ENCODE results near the gene KBTBD12. TPM values are rescaled to one million over a fixed set of nuclear protein-coding genes. Genes with fewer than 3 reads are reported as not detected.

Gene KBTBD12
- total and polyA plus RNA-seq, 2 experiments from 2014 or later = not detected

- Histone ChIP-seq H3K9me2 (ENCODE audit: insufficient read depth) (no peaks in the 10 kb centered on the region), H3K27ac (no peak overlapping the region), H3K9me3 (ENCODE audit: low read depth) (no peaks in the 10 kb centered on the region), H4K20me1 (ENCODE audit: insufficient read depth) (no peaks in the 10 kb centered on the region), H2AFZ (no peak overlapping the region), H3K79me2 (ENCODE audit: insufficient read depth) (no peaks in the 10 kb centered on the region), H3K4me3 (no peak overlapping the region), H3K36me3 (ENCODE audit: low read depth) (no peaks in the 10 kb centered on the region), H3F3A (ENCODE audit: insufficient read depth) (peaks cover 13% of the 10 kb centered on the region), H3K9ac (no peak overlapping the region), H3K4me1 (ENCODE audit: insufficient read depth) (peaks cover 6% of the 10 kb centered on the region), H3K4me2 (ENCODE audit: unreplicated experiment) (no peak overlapping the region), H3K27me3 (replicated peaks; ENCODE audit: insufficient read depth) (no peaks in the 10 kb centered on the region)
- TF ChIP-seq EZH2 (IDR thresholded peaks at IDR 0.05; ENCODE audit: insufficient read depth, poor library complexity, severe bottlenecking) (no peak), EZH2phosphoT487 (IDR thresholded peaks at IDR 0.05; ENCODE audit: insufficient read depth, low read depth) (no peak)
- no peak for DNase-seq
- in situ Hi-C loops (cut with MboI) = no loop called here
Observed at GRCh38 chr3:127886956-127887231, 28.1 kb upstream of the KBTBD12 start.

DNA sequence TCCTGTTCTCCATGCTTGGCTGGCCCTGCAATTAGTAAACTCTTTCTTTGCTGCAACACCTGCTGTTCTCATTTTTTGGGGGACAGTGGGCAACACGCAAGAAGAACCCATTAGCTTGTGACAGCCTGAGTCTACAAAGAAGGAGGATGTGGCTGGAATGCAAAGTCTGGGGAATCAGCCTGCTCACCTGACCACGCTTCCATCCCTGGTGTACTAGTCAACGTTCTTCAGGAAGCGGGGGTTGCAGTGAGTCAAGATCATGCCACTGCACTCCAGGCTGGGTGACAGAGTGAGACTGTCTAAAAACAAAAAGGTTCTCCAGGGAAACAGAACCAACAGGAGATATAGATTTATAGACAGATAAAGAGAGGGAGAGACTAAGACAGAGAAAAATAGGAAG is 27.7 kb upstream of the KBTBD12 start:
- in situ Hi-C loops (cut with MboI) = no loop called here
- H3K4me3 ChIP-seq = no peak overlapping the region
- no peak overlapping the region for H3K4me2 ChIP-seq (ENCODE audit: unreplicated experiment)

GRCh38 chr3:127888156-127888555 is 26.9 kb upstream of the KBTBD12 start:
- H2AFZ ChIP-seq = 0 out of 2 replicates have a peak overlapping the region, but pooled peaks have one; percentile 7
- peak; percentile 50 for DNase-seq
- no peaks in the 10 kb centered on the region for H3K9me3 ChIP-seq (ENCODE audit: low read depth)
- H4K20me1 ChIP-seq (ENCODE audit: insufficient read depth) = no peaks in the 10 kb centered on the region
- no peak overlapping the region for H3K4me3 ChIP-seq
- H3K9ac ChIP-seq = no peak overlapping the region
- no peaks in the 10 kb centered on the region for H3K27me3 ChIP-seq (replicated peaks; ENCODE audit: insufficient read depth)
- no peaks in the 10 kb centered on the region for H3K36me3 ChIP-seq (ENCODE audit: low read depth)
- 52 to 53% methylated on average over 4 of the region's 4 CpGs for WGBS, 2 experiments (ENCODE audit: low coverage in 1 of 2, low lambda C conversion rate in 2 of 2, missing lambda C conversion rate in 2 of 2)
- peaks cover 6% of the 10 kb centered on the region for H3K4me1 ChIP-seq (ENCODE audit: insufficient read depth)
- in situ Hi-C loops (cut with MboI) = no loop called here
- no peak for TF ChIP-seq EZH2 (IDR thresholded peaks at IDR 0.05; ENCODE audit: insufficient read depth, poor library complexity, severe bottlenecking)
- TF ChIP-seq EZH2phosphoT487 (IDR thresholded peaks at IDR 0.05; ENCODE audit: insufficient read depth, low read depth) = no peak
- H3F3A ChIP-seq (ENCODE audit: insufficient read depth) = peaks cover 13% of the 10 kb centered on the region
- H3K4me2 ChIP-seq (ENCODE audit: unreplicated experiment) = no peak overlapping the region
- H3K9me2 ChIP-seq (ENCODE audit: insufficient read depth) = no peaks in the 10 kb centered on the region
- no peak overlapping the region for H3K27ac ChIP-seq
- H3K79me2 ChIP-seq (ENCODE audit: insufficient read depth) = no peaks in the 10 kb centered on the region

More for the DNA sequence above, 27.7 kb upstream of the KBTBD12 start:
- no peaks in the 10 kb centered on the region for H3K27me3 ChIP-seq (replicated peaks; ENCODE audit: insufficient read depth)
- no peaks in the 10 kb centered on the region for H3K9me2 ChIP-seq (ENCODE audit: insufficient read depth)
- WGBS, 2 experiments (ENCODE audit: low coverage in 1 of 2, low lambda C conversion rate in 2 of 2, missing lambda C conversion rate in 2 of 2) = 71 to 79% methylated on average over 4 of the region's 4 CpGs
- H3K79me2 ChIP-seq (ENCODE audit: insufficient read depth) = no peaks in the 10 kb centered on the region
- no peaks in the 10 kb centered on the region for H3K36me3 ChIP-seq (ENCODE audit: low read depth)
- H3F3A ChIP-seq (ENCODE audit: insufficient read depth) = peaks cover 13% of the 10 kb centered on the region
- H4K20me1 ChIP-seq (ENCODE audit: insufficient read depth) = no peaks in the 10 kb centered on the region
- DNase-seq = peak; percentile 43
- H2AFZ ChIP-seq = no peak overlapping the region
- H3K9me3 ChIP-seq (ENCODE audit: low read depth) = no peaks in the 10 kb centered on the region
- TF ChIP-seq EZH2 (IDR thresholded peaks at IDR 0.05; ENCODE audit: insufficient read depth, poor library complexity, severe bottlenecking) (no peak), EZH2phosphoT487 (IDR thresholded peaks at IDR 0.05; ENCODE audit: insufficient read depth, low read depth) (no peak)
- H3K27ac ChIP-seq = no peak overlapping the region
- H3K9ac ChIP-seq = no peak overlapping the region
- H3K4me1 ChIP-seq (ENCODE audit: insufficient read depth) = peaks cover 6% of the 10 kb centered on the region

DNA sequence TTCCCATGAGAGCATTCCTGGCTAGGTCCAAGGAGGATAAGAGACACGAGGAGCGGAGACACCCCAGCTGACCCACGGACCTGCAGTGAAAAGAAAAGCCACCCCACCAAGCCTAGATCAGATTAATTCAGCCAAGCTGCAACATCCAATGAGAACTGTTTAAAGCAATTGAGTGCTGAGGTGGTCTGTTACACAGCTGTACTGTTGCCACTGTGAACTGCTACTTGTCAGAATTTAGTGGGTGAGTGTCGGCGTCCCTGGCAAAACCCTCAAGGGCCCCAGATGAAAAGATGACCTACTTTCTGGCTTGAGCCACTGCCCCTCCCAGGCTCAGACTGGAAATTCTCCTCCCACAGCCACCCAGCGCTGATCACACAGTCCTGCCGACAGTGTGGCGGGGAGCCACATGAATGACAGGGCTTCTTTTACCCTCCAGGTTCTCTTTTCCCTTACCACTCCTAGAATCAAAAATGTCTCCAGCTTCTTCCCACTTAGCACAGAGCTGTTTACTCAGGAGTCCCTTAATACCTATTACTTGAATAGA is 26.4 kb upstream of the KBTBD12 start:
- 12 to 17% methylated on average over 8 of the region's 8 CpGs for WGBS, 2 experiments (ENCODE audit: low coverage in 1 of 2, low lambda C conversion rate in 2 of 2, missing lambda C conversion rate in 2 of 2)
- no peaks in the 10 kb centered on the region for H3K79me2 ChIP-seq (ENCODE audit: insufficient read depth)
- peak overlapping the region; percentile 33 for H3K9ac ChIP-seq
- TF ChIP-seq EZH2 (IDR thresholded peaks at IDR 0.05; ENCODE audit: insufficient read depth, poor library complexity, severe bottlenecking) (no peak), EZH2phosphoT487 (IDR thresholded peaks at IDR 0.05; ENCODE audit: insufficient read depth, low read depth) (no peak)
- H3F3A ChIP-seq (ENCODE audit: insufficient read depth) = peaks cover 13% of the 10 kb centered on the region
- H3K9me2 ChIP-seq (ENCODE audit: insufficient read depth) = no peaks in the 10 kb centered on the region
- DNase-seq = peak; percentile 69
- in situ Hi-C loops (cut with MboI) = no loop called here
- peak overlapping the region; percentile 7; the same call in 1 of the 2 replicates for H2AFZ ChIP-seq
- H3K36me3 ChIP-seq (ENCODE audit: low read depth) = no peaks in the 10 kb centered on the region
- peak overlapping the region; percentile 63 for H3K27ac ChIP-seq
- no peaks in the 10 kb centered on the region for H3K9me3 ChIP-seq (ENCODE audit: low read depth)
- H3K4me1 ChIP-seq (ENCODE audit: insufficient read depth) = peaks cover 6% of the 10 kb centered on the region
- no peaks in the 10 kb centered on the region for H4K20me1 ChIP-seq (ENCODE audit: insufficient read depth)
- H3K4me3 ChIP-seq = no peak overlapping the region
- no peaks in the 10 kb centered on the region for H3K27me3 ChIP-seq (replicated peaks; ENCODE audit: insufficient read depth)
- peak overlapping the region; percentile 15 for H3K4me2 ChIP-seq (ENCODE audit: unreplicated experiment)

DNA sequence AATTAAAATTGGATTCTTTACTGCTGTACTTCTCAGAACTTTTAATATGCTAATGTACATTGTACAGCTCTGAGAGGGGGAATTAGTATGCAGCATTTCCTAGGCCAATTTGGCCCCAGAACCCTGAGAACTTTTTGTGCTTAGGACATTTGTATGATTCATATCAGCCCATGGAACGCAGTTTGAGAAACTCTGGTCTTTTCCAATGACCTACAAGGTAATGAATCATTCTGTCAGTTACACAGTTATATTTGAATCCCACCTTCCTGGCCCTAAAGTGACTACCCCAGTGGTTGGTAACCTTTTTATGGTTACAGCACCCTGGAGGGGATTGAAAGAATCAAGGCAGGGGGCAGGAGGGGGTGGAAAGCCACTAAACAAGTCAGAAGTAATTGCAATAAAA is 25.6 kb upstream of the KBTBD12 start:
- in situ Hi-C loops (cut with MboI) = no loop called here
- 0 to 13% methylated on average over 1 of the region's 1 CpG for WGBS, 2 experiments (ENCODE audit: low coverage in 1 of 2, low lambda C conversion rate in 2 of 2, missing lambda C conversion rate in 2 of 2)
- Histone ChIP-seq H3K27me3 (replicated peaks; ENCODE audit: insufficient read depth) (no peaks in the 10 kb centered on the region), H3K9ac (peak overlapping the region; percentile 33), H3K79me2 (ENCODE audit: insufficient read depth) (no peaks in the 10 kb centered on the region), H3K9me3 (ENCODE audit: low read depth) (no peaks in the 10 kb centered on the region), H3K4me1 (ENCODE audit: insufficient read depth) (peaks cover 6% of the 10 kb centered on the region), H3K4me3 (no peak overlapping the region), H3K36me3 (ENCODE audit: low read depth) (no peaks in the 10 kb centered on the region), H3K27ac (peak overlapping the region; percentile 63), H3K4me2 (ENCODE audit: unreplicated experiment) (peak overlapping the region; percentile 15), H2AFZ (no peak overlapping the region), H3K9me2 (ENCODE audit: insufficient read depth) (no peaks in the 10 kb centered on the region), H4K20me1 (ENCODE audit: insufficient read depth) (no peaks in the 10 kb centered on the region), H3F3A (ENCODE audit: insufficient read depth) (peaks cover 13% of the 10 kb centered on the region)
- DNase-seq = peak; percentile 88
- TF ChIP-seq EZH2phosphoT487 (IDR thresholded peaks at IDR 0.05; ENCODE audit: insufficient read depth, low read depth) (no peak), EZH2 (IDR thresholded peaks at IDR 0.05; ENCODE audit: insufficient read depth, poor library complexity, severe bottlenecking) (no peak)

Data from GM23248 (cell line).